Uterus (tissue), 2 donors: ENCODE data around the gene FPR1.

Source experiments
- POLR2A ChIP-seq, 2 donors: fragments of 450-650 bp; IDR thresholded peaks; one replicate each; pipeline ENCODE4 v1.6.1; 2016; ENCODE audit warnings: antibody characterized with exemption in 2 of 2, mild to moderate bottlenecking in 1 of 2, moderate library complexity in 1 of 2
- TF ChIP-seq, protein P1 (sequence below), 4 experiments: fragments of 200-600 bp in 2 of 4; fragments of 450-650 bp in 2 of 4; sonication (generic) in 2 of 4; IDR thresholded peaks; one replicate each; pipeline ENCODE4 v1.5.1; 2016 to 2019; ENCODE audit warnings: antibody characterized with exemption in 4 of 4, mild to moderate bottlenecking in 2 of 4, moderate library complexity in 1 of 4

DNA sequence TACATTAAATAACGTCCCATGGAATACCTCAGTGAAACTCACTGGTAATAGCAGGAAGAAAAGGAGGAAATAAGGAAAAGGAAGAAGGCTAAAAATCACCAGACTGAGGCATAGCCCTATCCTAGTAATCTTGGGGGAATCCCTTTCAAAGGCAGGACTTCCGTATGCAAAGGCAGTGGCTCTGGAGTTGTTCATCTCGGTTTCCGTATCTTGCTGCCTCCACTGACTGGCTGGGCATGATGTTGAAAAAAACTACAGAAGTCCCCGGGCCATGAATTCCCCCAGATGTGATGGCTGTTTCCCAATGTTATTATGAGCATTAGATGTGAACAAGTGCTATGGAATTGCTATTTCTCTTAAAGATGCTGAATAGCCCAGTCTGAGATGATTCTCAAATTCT, 14.8 kb upstream of the FPR1 start:
- TF ChIP-seq, protein P1, sequence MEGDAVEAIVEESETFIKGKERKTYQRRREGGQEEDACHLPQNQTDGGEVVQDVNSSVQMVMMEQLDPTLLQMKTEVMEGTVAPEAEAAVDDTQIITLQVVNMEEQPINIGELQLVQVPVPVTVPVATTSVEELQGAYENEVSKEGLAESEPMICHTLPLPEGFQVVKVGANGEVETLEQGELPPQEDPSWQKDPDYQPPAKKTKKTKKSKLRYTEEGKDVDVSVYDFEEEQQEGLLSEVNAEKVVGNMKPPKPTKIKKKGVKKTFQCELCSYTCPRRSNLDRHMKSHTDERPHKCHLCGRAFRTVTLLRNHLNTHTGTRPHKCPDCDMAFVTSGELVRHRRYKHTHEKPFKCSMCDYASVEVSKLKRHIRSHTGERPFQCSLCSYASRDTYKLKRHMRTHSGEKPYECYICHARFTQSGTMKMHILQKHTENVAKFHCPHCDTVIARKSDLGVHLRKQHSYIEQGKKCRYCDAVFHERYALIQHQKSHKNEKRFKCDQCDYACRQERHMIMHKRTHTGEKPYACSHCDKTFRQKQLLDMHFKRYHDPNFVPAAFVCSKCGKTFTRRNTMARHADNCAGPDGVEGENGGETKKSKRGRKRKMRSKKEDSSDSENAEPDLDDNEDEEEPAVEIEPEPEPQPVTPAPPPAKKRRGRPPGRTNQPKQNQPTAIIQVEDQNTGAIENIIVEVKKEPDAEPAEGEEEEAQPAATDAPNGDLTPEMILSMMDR (IDR thresholded peaks at IDR 0.05), result no peak
- TF ChIP-seq POLR2A (IDR thresholded peaks at IDR 0.05), result no peak
